ENCODE results near the gene ZNF764.

GRCh38 chr16:30557957-30558788 lies at the start of gene ZNF764:
- no peak for TF ChIP-seq EZH2 (IDR thresholded peaks at IDR 0.05; ENCODE audit: low read depth, unreplicated experiment)
- TF ChIP-seq, protein P1, sequence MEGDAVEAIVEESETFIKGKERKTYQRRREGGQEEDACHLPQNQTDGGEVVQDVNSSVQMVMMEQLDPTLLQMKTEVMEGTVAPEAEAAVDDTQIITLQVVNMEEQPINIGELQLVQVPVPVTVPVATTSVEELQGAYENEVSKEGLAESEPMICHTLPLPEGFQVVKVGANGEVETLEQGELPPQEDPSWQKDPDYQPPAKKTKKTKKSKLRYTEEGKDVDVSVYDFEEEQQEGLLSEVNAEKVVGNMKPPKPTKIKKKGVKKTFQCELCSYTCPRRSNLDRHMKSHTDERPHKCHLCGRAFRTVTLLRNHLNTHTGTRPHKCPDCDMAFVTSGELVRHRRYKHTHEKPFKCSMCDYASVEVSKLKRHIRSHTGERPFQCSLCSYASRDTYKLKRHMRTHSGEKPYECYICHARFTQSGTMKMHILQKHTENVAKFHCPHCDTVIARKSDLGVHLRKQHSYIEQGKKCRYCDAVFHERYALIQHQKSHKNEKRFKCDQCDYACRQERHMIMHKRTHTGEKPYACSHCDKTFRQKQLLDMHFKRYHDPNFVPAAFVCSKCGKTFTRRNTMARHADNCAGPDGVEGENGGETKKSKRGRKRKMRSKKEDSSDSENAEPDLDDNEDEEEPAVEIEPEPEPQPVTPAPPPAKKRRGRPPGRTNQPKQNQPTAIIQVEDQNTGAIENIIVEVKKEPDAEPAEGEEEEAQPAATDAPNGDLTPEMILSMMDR (conservative IDR thresholded peaks at IDR 0.05; ENCODE audit: low read depth in 2 of 2): no peak
- TF ChIP-seq ZNF114 (CRISPR knock-in tag; IDR thresholded peaks at IDR 0.05): no peak
- no peak for TF ChIP-seq JUNB (IDR thresholded peaks at IDR 0.05; ENCODE audit: unreplicated experiment)
- peak; percentile 78 for TF ChIP-seq POLR2AphosphoS5 (IDR thresholded peaks at IDR 0.05; ENCODE audit: low read depth)
- no peak for TF ChIP-seq EZH2phosphoT487 (IDR thresholded peaks at IDR 0.05; ENCODE audit: unreplicated experiment)
- TF ChIP-seq CREB1 (CRISPR knock-in tag; IDR thresholded peaks at IDR 0.05; ENCODE audit: low read depth): 0 out of 2 replicates have a peak, but pooled peaks have one; percentile 56
- TF ChIP-seq, protein P2, sequence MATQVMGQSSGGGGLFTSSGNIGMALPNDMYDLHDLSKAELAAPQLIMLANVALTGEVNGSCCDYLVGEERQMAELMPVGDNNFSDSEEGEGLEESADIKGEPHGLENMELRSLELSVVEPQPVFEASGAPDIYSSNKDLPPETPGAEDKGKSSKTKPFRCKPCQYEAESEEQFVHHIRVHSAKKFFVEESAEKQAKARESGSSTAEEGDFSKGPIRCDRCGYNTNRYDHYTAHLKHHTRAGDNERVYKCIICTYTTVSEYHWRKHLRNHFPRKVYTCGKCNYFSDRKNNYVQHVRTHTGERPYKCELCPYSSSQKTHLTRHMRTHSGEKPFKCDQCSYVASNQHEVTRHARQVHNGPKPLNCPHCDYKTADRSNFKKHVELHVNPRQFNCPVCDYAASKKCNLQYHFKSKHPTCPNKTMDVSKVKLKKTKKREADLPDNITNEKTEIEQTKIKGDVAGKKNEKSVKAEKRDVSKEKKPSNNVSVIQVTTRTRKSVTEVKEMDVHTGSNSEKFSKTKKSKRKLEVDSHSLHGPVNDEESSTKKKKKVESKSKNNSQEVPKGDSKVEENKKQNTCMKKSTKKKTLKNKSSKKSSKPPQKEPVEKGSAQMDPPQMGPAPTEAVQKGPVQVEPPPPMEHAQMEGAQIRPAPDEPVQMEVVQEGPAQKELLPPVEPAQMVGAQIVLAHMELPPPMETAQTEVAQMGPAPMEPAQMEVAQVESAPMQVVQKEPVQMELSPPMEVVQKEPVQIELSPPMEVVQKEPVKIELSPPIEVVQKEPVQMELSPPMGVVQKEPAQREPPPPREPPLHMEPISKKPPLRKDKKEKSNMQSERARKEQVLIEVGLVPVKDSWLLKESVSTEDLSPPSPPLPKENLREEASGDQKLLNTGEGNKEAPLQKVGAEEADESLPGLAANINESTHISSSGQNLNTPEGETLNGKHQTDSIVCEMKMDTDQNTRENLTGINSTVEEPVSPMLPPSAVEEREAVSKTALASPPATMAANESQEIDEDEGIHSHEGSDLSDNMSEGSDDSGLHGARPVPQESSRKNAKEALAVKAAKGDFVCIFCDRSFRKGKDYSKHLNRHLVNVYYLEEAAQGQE (IDR thresholded peaks at IDR 0.05; ENCODE audit: unreplicated experiment): no peak

Data from GM23338 (cell line).